Upper lobe of left lung (tissue), 6 donors: ENCODE measurements around the gene ZBTB9. TPM values are rescaled to one million over a fixed set of nuclear protein-coding genes. Genes with fewer than 3 reads are reported as not detected.

Experiments used
- ATAC-seq, 2 donors: fragments of 200-7000 bp; cut with Tn5 transposase; one replicate each; pipeline ENCODE4 v1.9.1; 2022; ENCODE audit warnings: mild to moderate bottlenecking in 2 of 2, moderate library complexity in 2 of 2; ENCODE audit not compliant: low FRiP score in 2 of 2
- DNase-seq, 2 donors: peaks; one replicate each; pipeline ENCODE4 v3.0.0-alpha.2; 2019 to 2020
- H3K27ac ChIP-seq, 4 donors: fragments of 200-600 bp; sonication (generic); one replicate each; pipeline ENCODE4 v1.5.1; 2016 to 2019
- H3K27me3 ChIP-seq, 4 donors: fragments of 200-600 bp; sonication (generic); one replicate each; pipeline ENCODE4 v1.5.1; 2017 to 2019
- H3K36me3 ChIP-seq, 4 donors: fragments of 200-600 bp; sonication (generic); one replicate each; pipeline ENCODE4 v1.5.1; 2016 to 2019
- H3K4me1 ChIP-seq, 4 donors: fragments of 200-600 bp; sonication (generic); one replicate each; pipeline ENCODE4 v1.5.1; 2018 to 2019
- H3K4me3 ChIP-seq, 4 donors: fragments of 200-600 bp; sonication (generic); one replicate each; pipeline ENCODE4 v1.5.1; 2017 to 2019; ENCODE audit warnings: mild to moderate bottlenecking in 2 of 4, moderate library complexity in 1 of 4
- H3K9me3 ChIP-seq, 4 donors: fragments of 200-600 bp; sonication (generic); one replicate each; pipeline ENCODE4 v1.5.1; 2018 to 2019
- CTCF ChIP-seq, 6 experiments: fragments of 450-650 bp in 4 of 6; fragments of 200-600 bp in 2 of 6; sonication (generic) in 2 of 6; IDR thresholded peaks; one replicate each; pipeline ENCODE4 v1.5.1; 2016 to 2019; ENCODE audit warnings: antibody characterized with exemption in 6 of 6
- EP300 ChIP-seq, 4 donors: sonication (generic); formaldehyde crosslinking; IDR thresholded peaks; one replicate each; pipeline ENCODE4 v1.5.1; 2017; ENCODE audit warnings: antibody characterized with exemption in 4 of 4, control low read depth in 2 of 4
- POLR2A ChIP-seq, 4 donors: fragments of 450-650 bp; IDR thresholded peaks; one replicate each; pipeline ENCODE4 v1.5.1; 2016 to 2017; ENCODE audit warnings: antibody characterized with exemption in 4 of 4, mild to moderate bottlenecking in 2 of 4
- POLR2AphosphoS5 ChIP-seq, 2 donors: sonication (generic); formaldehyde crosslinking; IDR thresholded peaks; one replicate each; pipeline ENCODE4 v1.5.1; 2017; ENCODE audit warnings: antibody characterized with exemption in 2 of 2
- WGBS, 2 donors: methylation state at CpG; one replicate each; pipeline ENCODE4 v1.1.5; 2017 to 2018; 5-methylcytosine and 5-hydroxymethylcytosine counted together
- total RNA-seq, 6 donors: library from RNA; depleted of rRNA in 4 of 6; stranded (reverse); fragments of >200 nt in 4 of 6; gene quantifications; one replicate each; pipeline versions ENCODE4 v1.1.0 to v1.2.1, GENCODE V29; 2016 to 2021
- donor health status: DM: no; HTN: no; CAD: no; lungs with moderate emphysema.
- donor health status: DM: no; HTN: yes; CAD: no; lungs with severe emphysema.

The ZBTB9 gene
- total RNA-seq, 6 donors from 2014 or later, result 3.2 to 8.7 (median 6.1) TPM

- no peak for DNase-seq
- ATAC-seq, result no peak
- peak overlapping the region in 3 of 4 donors; percentile 74 to 76 (median 76) for H3K4me3 ChIP-seq
- WGBS, 2 donors, result 58 to 61% methylated on average over 12 of the region's 12 CpGs
- H3K4me1 ChIP-seq, result peaks cover 36 to 56% (median 48%) of the 10 kb centered on the region in 4 donors
- TF ChIP-seq POLR2A (IDR thresholded peaks at IDR 0.05) (no peak), POLR2AphosphoS5 (IDR thresholded peaks at IDR 0.05) (no peak), CTCF (IDR thresholded peaks at IDR 0.05) (no peak), EP300 (IDR thresholded peaks at IDR 0.05) (no peak)
- H3K27ac ChIP-seq, result peak overlapping the region; percentile 84 to 96 (median 94)
- no peaks in the 10 kb centered on the region for H3K27me3 ChIP-seq
- H3K9me3 ChIP-seq, result no peaks in the 10 kb centered on the region
- H3K36me3 ChIP-seq, result peaks cover 6 to 43% (median 31%) of the 10 kb centered on the region in 4 donors
Observed at GRCh38 chr6:33416386-33417127, 37.8 kb upstream of the ZBTB9 start.

- peaks cover 28 to 48% (median 41%) of the 10 kb centered on the region in 4 donors for H3K4me1 ChIP-seq
- H3K27ac ChIP-seq, result peak overlapping the region; percentile 84 to 96 (median 94)
- peaks cover 6 to 41% (median 30%) of the 10 kb centered on the region in 4 donors for H3K36me3 ChIP-seq
- H3K27me3 ChIP-seq, result no peaks in the 10 kb centered on the region
- no peak for TF ChIP-seq POLR2AphosphoS5 (IDR thresholded peaks at IDR 0.05)
- TF ChIP-seq EP300 (IDR thresholded peaks at IDR 0.05), result no peak
- no peak for TF ChIP-seq CTCF (IDR thresholded peaks at IDR 0.05)
- no peak for TF ChIP-seq POLR2A (IDR thresholded peaks at IDR 0.05)
- ATAC-seq (peak in 1 of 2 donors; percentile 38), DNase-seq (peak in 1 of 2 donors; percentile 83)
- WGBS, 2 donors, result 1 to 2% methylated on average over 16 to 22 of the region's 25 CpGs
- no peaks in the 10 kb centered on the region for H3K9me3 ChIP-seq
- H3K4me3 ChIP-seq, result peak overlapping the region; percentile 56 to 76 (median 75)
Observed at GRCh38 chr6:33417128-33417902, 37.1 kb upstream of the ZBTB9 start.

- peak within 1 kb of the TSS; percentile 56 to 76 (median 75) for H3K4me3 ChIP-seq
- TF ChIP-seq CTCF (IDR thresholded peaks at IDR 0.05) (peak in 4 of 6 experiments; percentile 31 to 69 (median 44)), POLR2A (IDR thresholded peaks at IDR 0.05) (peak in 2 of 4 donors; percentile 76 to 89), POLR2AphosphoS5 (IDR thresholded peaks at IDR 0.05) (peak; percentile 83 to 90), EP300 (IDR thresholded peaks at IDR 0.05) (peak in 1 of 4 donors; percentile 86)
- DNase-seq, result peak; percentile 98 to 100
- peak; percentile 96 to 98 for ATAC-seq
- H3K27me3 ChIP-seq, result no peaks in the 10 kb centered on the region
- peaks cover 6 to 33% (median 25%) of the 10 kb centered on the region in 4 donors for H3K36me3 ChIP-seq
- no peaks in the 10 kb centered on the region for H3K9me3 ChIP-seq
- peaks cover 25 to 45% (median 37%) of the 10 kb centered on the region in 4 donors for H3K4me1 ChIP-seq
- H3K27ac ChIP-seq, result peak within 1 kb of the TSS; percentile 84 to 96 (median 94)
- 1 to 2% methylated on average over 13 to 49 of the region's 51 CpGs for WGBS, 2 donors
Observed at GRCh38 chr6:33417903-33418689, 36.3 kb upstream of the ZBTB9 start, which contains the start of gene CUTA. Gene CUTA, minus strand, starts transcription at chr6:33418107. Its CDS starts 107 bp downstream, at chr6:33418000.

- H3K36me3 ChIP-seq, result peaks cover 6 to 26% (median 19%) of the 10 kb centered on the region in 4 donors
- TF ChIP-seq CTCF (IDR thresholded peaks at IDR 0.05) (no peak), EP300 (IDR thresholded peaks at IDR 0.05) (no peak), POLR2A (IDR thresholded peaks at IDR 0.05) (no peak), POLR2AphosphoS5 (IDR thresholded peaks at IDR 0.05) (no peak)
- DNase-seq (no peak), ATAC-seq (no peak)
- WGBS, 2 donors, result 47 to 51% methylated on average over 8 of the region's 8 CpGs
- H3K27ac ChIP-seq, result peak overlapping the region; percentile 84 to 96 (median 94)
- H3K9me3 ChIP-seq, result no peaks in the 10 kb centered on the region
- no peaks in the 10 kb centered on the region for H3K27me3 ChIP-seq
- peak overlapping the region in 3 of 4 donors; percentile 74 to 76 (median 76) for H3K4me3 ChIP-seq
- H3K4me1 ChIP-seq, result peaks cover 25 to 45% (median 36%) of the 10 kb centered on the region in 4 donors
Observed at GRCh38 chr6:33418690-33419291, 35.6 kb upstream of the ZBTB9 start.
